Mesenchymal stem cell (in vitro differentiated cells and primary cell): ENCODE measurements around the gene UBE2Q1.
A peak's percentile ranks its signal among the peaks of the same experiment; 100 is the strongest.

Experiments
- DNase-seq: peaks from one replicate; pipeline ENCODE4 v3.0.0-alpha.2; 2013
- H2AFZ ChIP-seq: one replicate; pipeline ENCODE4 v1.6.1; 2013; ENCODE audit warnings: low read depth, mild to moderate bottlenecking, control low read depth, inconsistent platforms, low read length, moderate library complexity
- H2AK5ac ChIP-seq: 2 replicates; pipeline ENCODE4 v1.6.1; 2013; ENCODE audit warnings: low read length, moderate library complexity, mild to moderate bottlenecking, inconsistent platforms; ENCODE audit not compliant: severe bottlenecking
- H2BK120ac ChIP-seq: one replicate; pipeline ENCODE4 v1.6.1; 2013; ENCODE audit warnings: low read depth, mild to moderate bottlenecking, inconsistent platforms, low read length, moderate library complexity
- H2BK12ac ChIP-seq, 2 experiments: one replicate each; pipeline ENCODE4 v1.6.1; 2013; ENCODE audit warnings: inconsistent platforms in 2 of 2, low read length in 2 of 2, mild to moderate bottlenecking in 2 of 2, moderate library complexity in 2 of 2, control low read depth in 1 of 2
- H2BK15ac ChIP-seq: one replicate; pipeline ENCODE4 v1.6.1; 2013; ENCODE audit warnings: mild to moderate bottlenecking, low read depth, inconsistent platforms; ENCODE audit not compliant: poor library complexity, severe bottlenecking
- H2BK5ac ChIP-seq: 2 replicates; pipeline ENCODE4 v1.6.1; 2013; ENCODE audit warnings: low read depth, mild to moderate bottlenecking, low read length, control low read depth, inconsistent platforms; ENCODE audit not compliant: poor library complexity, severe bottlenecking
- H3K14ac ChIP-seq, 2 experiments: one replicate each; pipeline ENCODE4 v1.6.1; 2013; ENCODE audit warnings: inconsistent platforms in 2 of 2, low read length in 2 of 2, control low read depth in 1 of 2, mild to moderate bottlenecking in 1 of 2, moderate library complexity in 1 of 2
- H3K18ac ChIP-seq, 2 experiments: one replicate each; pipeline ENCODE4 v1.6.1; 2013; ENCODE audit warnings: inconsistent platforms in 2 of 2, low read length in 2 of 2, control low read depth in 1 of 2, low read depth in 1 of 2, mild to moderate bottlenecking in 1 of 2
- H3K23ac ChIP-seq, 2 experiments: one replicate each; pipeline ENCODE4 v1.6.1; 2013; ENCODE audit warnings: inconsistent platforms in 2 of 2, low read length in 2 of 2, mild to moderate bottlenecking in 2 of 2, moderate library complexity in 2 of 2, control low read depth in 1 of 2
- H3K27ac ChIP-seq: 2 replicates; pipeline ENCODE4 v1.5.1; 2013; ENCODE audit warnings: mild to moderate bottlenecking, moderate library complexity, low read length, control low read depth, inconsistent platforms; ENCODE audit not compliant: poor library complexity, severe bottlenecking
- H3K27me3 ChIP-seq, 2 experiments: 2 replicates each; pipeline versions ENCODE4 v1.6.1 to v1.7.0; 2013; ENCODE audit warnings: low read length in 2 of 2, mild to moderate bottlenecking in 2 of 2, moderate library complexity in 2 of 2, control low read depth in 1 of 2, inconsistent platforms in 1 of 2; ENCODE audit not compliant: control insufficient read depth in 1 of 2, insufficient read depth in 1 of 2
- H3K36me3 ChIP-seq, 2 experiments: 2 replicates each; pipeline versions ENCODE4 v1.6.1 to v1.7.0; 2013; ENCODE audit warnings: low read length in 2 of 2, control low read depth in 1 of 2, inconsistent platforms in 1 of 2, low read depth in 1 of 2, mild to moderate bottlenecking in 1 of 2; ENCODE audit not compliant: insufficient read depth in 2 of 2, control insufficient read depth in 1 of 2
- H3K4ac ChIP-seq, 2 experiments: one replicate each; pipeline ENCODE4 v1.6.1; 2013; ENCODE audit warnings: inconsistent platforms in 2 of 2, low read length in 2 of 2, mild to moderate bottlenecking in 2 of 2, moderate library complexity in 2 of 2, control low read depth in 1 of 2, low read depth in 1 of 2
- H3K4me1 ChIP-seq: 2 replicates; pipeline ENCODE4 v1.6.1; 2013; ENCODE audit warnings: low read depth, low read length, control low read depth; ENCODE audit not compliant: control insufficient read depth, insufficient read depth
- H3K4me2 ChIP-seq: 2 replicates; pipeline ENCODE4 v1.6.1; 2013; ENCODE audit warnings: low read length, mild to moderate bottlenecking, inconsistent platforms; ENCODE audit not compliant: poor library complexity, severe bottlenecking
- H3K4me3 ChIP-seq, 2 experiments: 2 replicates each; pipeline versions ENCODE4 v1.5.1 to v1.7.0; 2013; ENCODE audit warnings: low read length in 2 of 2, mild to moderate bottlenecking in 2 of 2, control low read depth in 1 of 2, low read depth in 1 of 2; ENCODE audit not compliant: insufficient read depth in 1 of 2
- H3K79me1 ChIP-seq: replicated peaks from 2 replicates; pipeline ENCODE4 v1.6.1; 2013; ENCODE audit warnings: mild to moderate bottlenecking, control low read depth, low read length, inconsistent platforms; ENCODE audit not compliant: poor library complexity, severe bottlenecking
- H3K9ac ChIP-seq: 2 replicates; pipeline ENCODE4 v1.7.0; 2013; ENCODE audit warnings: mild to moderate bottlenecking, low read length, moderate library complexity
- H3K9me3 ChIP-seq: 2 replicates; pipeline ENCODE4 v1.7.0; 2013; ENCODE audit warnings: mild to moderate bottlenecking, low read length; ENCODE audit not compliant: control insufficient read depth
- H4K8ac ChIP-seq: one replicate; pipeline ENCODE4 v1.6.1; 2013; ENCODE audit warnings: inconsistent platforms, mild to moderate bottlenecking, low read length, moderate library complexity
- H4K91ac ChIP-seq: one replicate; pipeline ENCODE4 v1.6.1; 2013; ENCODE audit warnings: mild to moderate bottlenecking, low read length, inconsistent platforms
- WGBS: methylation state at CpG from one replicate; pipeline ENCODE4 v1.1.7; 2013; ENCODE audit warnings: mixed read lengths; 5-methylcytosine and 5-hydroxymethylcytosine counted together

Gene UBE2Q1

DNA sequence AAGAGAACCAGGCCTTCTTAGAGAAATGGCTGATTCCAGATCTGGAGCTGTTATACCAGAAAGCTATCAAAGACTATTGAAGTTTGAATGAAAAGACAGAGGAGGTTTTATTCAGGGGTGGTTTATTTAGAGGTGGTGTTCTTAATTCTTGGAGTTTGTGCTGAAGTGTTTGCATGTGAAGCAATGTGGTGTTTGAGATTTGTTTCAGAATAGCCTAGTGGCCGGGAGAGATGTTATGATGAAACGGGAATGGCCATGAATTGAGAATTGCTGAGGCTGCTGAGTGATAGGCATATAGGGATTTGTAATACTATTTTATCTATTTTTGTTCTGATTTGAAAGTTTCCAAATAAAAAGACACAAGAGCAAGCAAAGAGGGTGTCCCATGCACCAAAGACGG, 45.7 kb downstream of the UBE2Q1 start:
- 100% methylated on average over 1 of the region's 3 CpGs for WGBS
- no peak overlapping the region for H2AK5ac ChIP-seq
- H3K79me1 ChIP-seq: no peaks in the 10 kb centered on the region
- no peak overlapping the region for H3K14ac ChIP-seq
- H3K23ac ChIP-seq: no peak overlapping the region
- no peak overlapping the region for H3K4me2 ChIP-seq
- H3K27me3 ChIP-seq: peaks cover 43 to 48% of the 10 kb centered on the region in 2 experiments
- no peak for DNase-seq
- no peak overlapping the region for H2BK120ac ChIP-seq
- H3K18ac ChIP-seq: no peak overlapping the region
- H3K9ac ChIP-seq: no peak overlapping the region
- H3K9me3 ChIP-seq: no peaks in the 10 kb centered on the region
- H2BK12ac ChIP-seq: no peak overlapping the region
- H2AFZ ChIP-seq: no peak overlapping the region
- H4K91ac ChIP-seq: no peak overlapping the region
- no peaks in the 10 kb centered on the region for H3K36me3 ChIP-seq
- no peaks in the 10 kb centered on the region for H3K4me1 ChIP-seq
- H2BK15ac ChIP-seq: no peak overlapping the region
- no peak overlapping the region for H3K4me3 ChIP-seq
- H4K8ac ChIP-seq: no peak overlapping the region
- H3K4ac ChIP-seq: no peak overlapping the region
- no peak overlapping the region for H3K27ac ChIP-seq
- H2BK5ac ChIP-seq: no peak overlapping the region

GRCh38 chr1:154503898-154504297, 54.6 kb downstream of the UBE2Q1 start:
- H3K14ac ChIP-seq: no peak overlapping the region
- H3K36me3 ChIP-seq: no peaks in the 10 kb centered on the region
- H3K79me1 ChIP-seq: no peaks in the 10 kb centered on the region
- H2AFZ ChIP-seq: no peak overlapping the region
- no peak overlapping the region for H2BK12ac ChIP-seq
- no peak for DNase-seq
- H3K18ac ChIP-seq: no peak overlapping the region
- no peak overlapping the region for H4K91ac ChIP-seq
- no peak overlapping the region for H4K8ac ChIP-seq
- H3K23ac ChIP-seq: no peak overlapping the region
- no peak overlapping the region for H3K4ac ChIP-seq
- no peak overlapping the region for H2BK15ac ChIP-seq
- peaks cover 7% of the 10 kb centered on the region for H3K4me1 ChIP-seq
- WGBS: 93% methylated on average over 3 of the region's 5 CpGs
- H3K9ac ChIP-seq: no peak overlapping the region
- H3K27me3 ChIP-seq: peaks cover 79 to 93% of the 10 kb centered on the region in 2 experiments
- no peak overlapping the region for H2BK5ac ChIP-seq
- H2AK5ac ChIP-seq: no peak overlapping the region
- H3K4me3 ChIP-seq: no peak overlapping the region
- H3K9me3 ChIP-seq: peaks cover 9% of the 10 kb centered on the region
- H2BK120ac ChIP-seq: no peak overlapping the region
- no peak overlapping the region for H3K4me2 ChIP-seq
- H3K27ac ChIP-seq: no peak overlapping the region

DNA sequence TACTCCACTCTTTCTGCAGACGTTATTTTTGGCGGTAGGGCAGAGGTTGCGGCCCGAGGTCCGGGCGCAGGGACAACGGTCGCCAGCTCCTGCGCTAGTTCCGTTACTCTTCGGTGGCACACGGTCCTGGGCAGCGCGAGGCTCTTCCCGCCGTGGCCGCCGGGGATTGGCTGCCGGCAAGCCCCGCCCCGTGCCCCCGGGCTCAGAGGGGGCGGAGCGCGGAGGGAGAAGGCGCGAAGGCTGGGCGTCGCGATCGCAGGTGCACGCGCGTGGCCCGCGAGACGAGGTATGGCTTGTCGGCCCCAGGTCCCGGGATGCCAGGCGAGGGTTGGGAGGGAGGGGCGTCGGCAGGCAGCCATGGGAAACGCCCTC, 55.7 kb downstream of the UBE2Q1 start:
- no peak overlapping the region for H2AK5ac ChIP-seq
- no peak overlapping the region for H3K23ac ChIP-seq
- H3K4me1 ChIP-seq: peaks cover 7% of the 10 kb centered on the region
- WGBS: 48% methylated on average over 42 of the region's 43 CpGs
- H3K4ac ChIP-seq: no peak overlapping the region
- H3K9ac ChIP-seq: no peak overlapping the region
- no peak overlapping the region for H2BK5ac ChIP-seq
- H2AFZ ChIP-seq: no peak overlapping the region
- H2BK15ac ChIP-seq: no peak overlapping the region
- H4K8ac ChIP-seq: no peak overlapping the region
- no peaks in the 10 kb centered on the region for H3K36me3 ChIP-seq
- H3K14ac ChIP-seq: no peak overlapping the region
- H3K27ac ChIP-seq: no peak overlapping the region
- no peaks in the 10 kb centered on the region for H3K79me1 ChIP-seq
- H3K18ac ChIP-seq: no peak overlapping the region
- DNase-seq: no peak
- H3K9me3 ChIP-seq: peaks cover 9% of the 10 kb centered on the region
- H3K4me3 ChIP-seq: no peak overlapping the region
- peaks cover 70 to 83% of the 10 kb centered on the region in 2 experiments for H3K27me3 ChIP-seq
- no peak overlapping the region for H4K91ac ChIP-seq
- H2BK120ac ChIP-seq: no peak overlapping the region
- no peak overlapping the region for H2BK12ac ChIP-seq
- no peak overlapping the region for H3K4me2 ChIP-seq

GRCh38 chr1:154502066-154502743, 56.3 kb downstream of the UBE2Q1 start, which contains the start of the genes SHE and TDRD10:
Gene SHE (minus strand): TSS chr1:154502412. CDS start chr1:154502026, 386 bp downstream.
Gene TDRD10 (plus strand): TSS chr1:154502219. CDS start chr1:154506904, 4,685 bp downstream.
- H3K18ac ChIP-seq: peak within 1 kb of the TSS in 1 of 2 experiments; percentile 14
- no peak within 1 kb of the TSS for H3K4ac ChIP-seq
- peaks cover 65 to 78% of the 10 kb centered on the region in 2 experiments for H3K27me3 ChIP-seq
- WGBS: 6% methylated on average over 44 of the region's 90 CpGs
- peaks cover 9% of the 10 kb centered on the region for H3K9me3 ChIP-seq
- H3K36me3 ChIP-seq: no peaks in the 10 kb centered on the region
- no peak within 1 kb of the TSS for H3K27ac ChIP-seq
- no peak within 1 kb of the TSS for H2BK12ac ChIP-seq
- H3K23ac ChIP-seq: peak within 1 kb of the TSS in 1 of 2 experiments; percentile 66
- no peak within 1 kb of the TSS for H2AFZ ChIP-seq
- peak within 1 kb of the TSS; percentile 26 for H3K9ac ChIP-seq
- no peak within 1 kb of the TSS for H4K8ac ChIP-seq
- no peak within 1 kb of the TSS for H2BK120ac ChIP-seq
- no peak within 1 kb of the TSS for H2BK15ac ChIP-seq
- no peak for DNase-seq
- H3K4me2 ChIP-seq: peak within 1 kb of the TSS; percentile 31
- peaks cover 7% of the 10 kb centered on the region for H3K4me1 ChIP-seq
- H4K91ac ChIP-seq: no peak within 1 kb of the TSS
- peak within 1 kb of the TSS in 1 of 2 experiments; percentile 33 for H3K4me3 ChIP-seq
- H3K14ac ChIP-seq: no peak within 1 kb of the TSS
- H3K79me1 ChIP-seq: no peaks in the 10 kb centered on the region
- no peak within 1 kb of the TSS for H2BK5ac ChIP-seq
- H2AK5ac ChIP-seq: no peak within 1 kb of the TSS
